MM.1S (cell line): ENCODE data around the gene FXYD3.

ENCODE experiments used
- CTCF ChIP-seq: fragments of 300-600 bp; sonication (generic); IDR thresholded peaks from 2 replicates; pipeline ENCODE4 v1.5.1; 2016; ENCODE audit warnings: antibody characterized with exemption, low read length, mixed read lengths
- EZH2 ChIP-seq: fragments of 300-600 bp; sonication (generic); optimal IDR thresholded peaks from 2 replicates; pipeline ENCODE3; 2017; ENCODE audit warnings: low read depth, mild to moderate bottlenecking, antibody characterized with exemption, low read length, mixed read lengths

DNA sequence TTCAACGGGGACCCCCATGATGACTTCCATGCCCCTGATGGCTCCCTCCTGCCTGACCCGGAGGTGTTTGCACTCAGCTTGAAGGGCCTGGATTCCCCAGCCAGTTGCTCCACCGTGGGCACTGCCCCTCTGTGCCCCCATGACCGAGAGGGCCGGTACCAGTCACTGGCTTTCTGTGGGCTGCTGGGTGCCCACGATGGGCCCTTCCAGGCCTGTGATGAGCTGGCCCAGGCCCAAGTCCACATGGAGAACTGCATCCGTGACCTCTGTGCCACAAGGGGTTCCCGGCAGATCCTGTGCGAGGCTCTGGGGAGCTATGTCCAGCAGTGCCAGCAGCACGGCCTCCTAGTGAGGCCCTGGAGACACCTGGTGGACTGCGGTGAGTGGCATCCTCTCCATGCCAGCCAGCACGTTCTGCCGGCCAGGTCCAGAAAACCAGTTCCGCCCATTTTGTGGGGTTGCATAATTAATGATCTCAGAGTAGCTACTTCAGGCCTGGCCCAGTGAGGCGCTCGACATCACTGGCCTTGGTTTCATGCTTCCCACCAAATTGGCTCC, 34.9 kb upstream of the FXYD3 start:
- no peak for TF ChIP-seq CTCF
- TF ChIP-seq EZH2, result no peak
